Stimulated activated CD8-positive, alpha-beta memory T cell treated with anti-CD3 and anti-CD28 coated beads, Interleukin-7, amount 100 ng/mL, for 48 hours (primary cell): ENCODE data around the gene CAMTA1.
A peak's percentile ranks its signal among the peaks of the same experiment; 100 is the strongest.
"Not testable (repeated sequence)": the region's sequence is repeated elsewhere in the genome, so short reads cannot be mapped to it uniquely, and the experiment has no call there.

Source experiments
- DNase-seq, 2 donors: peaks; one replicate each; pipeline ENCODE4 v3.0.0-alpha.2; 2020; ENCODE audit warnings: low read depth in 1 of 2; ENCODE audit errors: extremely low read depth in 1 of 2

Gene CAMTA1

GRCh38 chr1:6785318-6785727 is at the start of gene CAMTA1:
Gene CAMTA1, plus strand, starts transcription at chr1:6785454. Its CDS starts 77 bp downstream, at chr1:6785531.
- no peak for DNase-seq

- DNase-seq = no peak
Measured at GRCh38 chr1:6738987-6739676, 46.1 kb upstream of the CAMTA1 start.

GRCh38 chr1:6742676-6743188 is 42.5 kb upstream of the CAMTA1 start:
- DNase-seq = not testable (repeated sequence)

- no peak for DNase-seq
Measured at GRCh38 chr1:6743189-6744101, 41.8 kb upstream of the CAMTA1 start.

- DNase-seq = peak in 1 of 2 donors; percentile 34
Measured at GRCh38 chr1:6745073-6745472, 40.2 kb upstream of the CAMTA1 start.

- DNase-seq = no peak
Measured at GRCh38 chr1:6747674-6748073, 37.6 kb upstream of the CAMTA1 start.

- DNase-seq = no peak
Measured at GRCh38 chr1:6750490-6750889, 34.8 kb upstream of the CAMTA1 start.

- DNase-seq = no peak
Measured at GRCh38 chr1:6753320-6754140, 31.7 kb upstream of the CAMTA1 start.

- no peak for DNase-seq
Measured at GRCh38 chr1:6756457-6756856, 28.8 kb upstream of the CAMTA1 start.

GRCh38 chr1:6757719-6758435 is 27.4 kb upstream of the CAMTA1 start:
- no peak for DNase-seq

- no peak for DNase-seq
Measured at GRCh38 chr1:6761196-6761737, 24.0 kb upstream of the CAMTA1 start.

GRCh38 chr1:6762060-6762459 is 23.2 kb upstream of the CAMTA1 start:
- no peak for DNase-seq

GRCh38 chr1:6770751-6771440 is 14.4 kb upstream of the CAMTA1 start:
- DNase-seq = no peak

GRCh38 chr1:6771441-6771769 is 13.8 kb upstream of the CAMTA1 start:
- DNase-seq = no peak

GRCh38 chr1:6774381-6774780 is 10.9 kb upstream of the CAMTA1 start:
- no peak for DNase-seq

- no peak for DNase-seq
Measured at GRCh38 chr1:6775261-6776043, 9.8 kb upstream of the CAMTA1 start.

- no peak for DNase-seq
Measured at GRCh38 chr1:6776389-6776788, 8.9 kb upstream of the CAMTA1 start.

- no peak for DNase-seq
Measured at GRCh38 chr1:6776895-6777294, 8.4 kb upstream of the CAMTA1 start.

GRCh38 chr1:6777813-6778212 is 7.4 kb upstream of the CAMTA1 start:
- no peak for DNase-seq
